ENCODE data around the gene NAXD. TPM values are rescaled to one million over a fixed set of nuclear protein-coding genes. Genes with fewer than 3 reads are reported as not detected.

The NAXD gene
- total and polyA plus RNA-seq, 2 of the 4 experiments (the other 2 are of a cell fraction) = 10.2 to 27.2 TPM

- TF ChIP-seq RFX5 (IDR thresholded peaks at IDR 0.05; ENCODE audit: low read depth, low read length) = no peak
- no peak for TF ChIP-seq RCOR1 (IDR thresholded peaks at IDR 0.05; ENCODE audit: insufficient replicate concordance, low read length)
- no peak for TF ChIP-seq USF2 (IDR thresholded peaks at IDR 0.05; ENCODE audit: low read depth, low read length)
These were observed at the start of gene NAXD (continued) for GRCh38 chr13:110615322-110616102.

GRCh38 chr13:110566171-110566570 lies 49.2 kb upstream of the NAXD start:
- intact Hi-C loops (cut with micrococcal nuclease) = no loop called here
- no TSS peak for BruUV-seq (replicated peaks)
- no peak overlapping the region for H4K5ac ChIP-seq (ENCODE audit: low read depth, low read length)
- H2BK20ac ChIP-seq (ENCODE audit: low read depth, low read length) = no peak overlapping the region
- H3K4me3 ChIP-seq (ENCODE audit: insufficient read depth, low read depth, low read length) = no peak overlapping the region
- DNase-seq (no peak), ATAC-seq (ENCODE audit: low read depth) (no peak)
- H2AK9ac ChIP-seq (replicated peaks; ENCODE audit: low read depth, low read length, poor library complexity) = no peak overlapping the region
- dilution Hi-C loops (cut with HindIII; ENCODE audit: low sequenced_read_pairs, unreplicated experiment) = no loop called here
- H2BK15ac ChIP-seq (ENCODE audit: low read depth, low read length) = no peak overlapping the region
- peaks cover 3% of the 10 kb centered on the region; the same call in 1 of the 2 replicates for H3K9me1 ChIP-seq (ENCODE audit: insufficient read depth, low read length)
- H3K4me1 ChIP-seq (ENCODE audit: control insufficient read depth, insufficient read depth, low read length) = peaks cover 5% of the 10 kb centered on the region
- no peak overlapping the region for H3K18ac ChIP-seq (ENCODE audit: low read depth, low read length)
- TF ChIP-seq MAZ (IDR thresholded peaks at IDR 0.05; ENCODE audit: borderline replicate concordance, low read depth, low read length) (no peak), MAFK (IDR thresholded peaks at IDR 0.05; ENCODE audit: low read depth, low read length) (no peak), NFE2L2 (IDR thresholded peaks at IDR 0.05; ENCODE audit: low read depth, low read length) (no peak), POLR2A (IDR thresholded peaks at IDR 0.05; ENCODE audit: low read depth, low read length) (no peak)
- peaks cover 4% of the 10 kb centered on the region for H3K9me3 ChIP-seq (ENCODE audit: control insufficient read depth, insufficient read depth, low read length)
- no peak overlapping the region for H2BK5ac ChIP-seq (ENCODE audit: low read depth, low read length, poor library complexity, severe bottlenecking)
- H3K4ac ChIP-seq (ENCODE audit: low read depth, low read length) = no peak overlapping the region
- no peak overlapping the region for H2AK5ac ChIP-seq (ENCODE audit: low read depth, low read length)
- H3K36me3 ChIP-seq (ENCODE audit: control insufficient read depth, insufficient read depth, low read length) = no peaks in the 10 kb centered on the region
- ChIA-PET POLR2A (ENCODE audit: unreplicated experiment) (no interaction called here), CTCF (no interaction called here)
- WGBS, 2 experiments (ENCODE audit: extremely low coverage in 2 of 2, insufficient read length in 1 of 2) = no CpG with 5 or more reads among the region's 9 CpGs
- no peak overlapping the region for H4K8ac ChIP-seq (ENCODE audit: low read depth in 2 of 2, low read length in 2 of 2)
- H3K27ac ChIP-seq (ENCODE audit: insufficient read depth, low read length) = no peak overlapping the region
- H3K56ac ChIP-seq (ENCODE audit: extremely low read depth, insufficient read depth, low read length) = no peak overlapping the region
- peaks cover 17% of the 10 kb centered on the region for H3K27me3 ChIP-seq (ENCODE audit: control insufficient read depth, insufficient read depth, low read length)
- H3K14ac ChIP-seq (replicated peaks; ENCODE audit: low read depth, low read length) = no peak overlapping the region
- no peaks in the 10 kb centered on the region for H4K20me1 ChIP-seq (ENCODE audit: insufficient read depth, low read length)
- H2AFZ ChIP-seq (replicated peaks; ENCODE audit: low read length, poor library complexity) = no peak overlapping the region
- no peak overlapping the region for H3K9ac ChIP-seq (ENCODE audit: low read depth, low read length)
- H3K79me1 ChIP-seq (ENCODE audit: low read depth in 1 of 2, low read length in 2 of 2) = peaks cover 0 to 3% of the 10 kb centered on the region in 2 experiments; a peak in 1 of 4 replicates
- no peak overlapping the region for H3K4me2 ChIP-seq (ENCODE audit: low read depth, low read length)
- in situ Hi-C loops (cut with MboI; ENCODE audit: low sequenced_read_pairs) = no loop called here
- H3K23ac ChIP-seq (ENCODE audit: low read depth, low read length) = no peak overlapping the region
- no peak overlapping the region for H4K91ac ChIP-seq (ENCODE audit: insufficient read depth, low read depth, low read length)
- H2BK120ac ChIP-seq (ENCODE audit: low read depth, low read length) = no peak overlapping the region
